Hindlimb muscle (tissue), 1 donor: ENCODE data around the gene SELENBP1. TPM values are rescaled to one million over a fixed set of nuclear protein-coding genes. Genes with fewer than 3 reads are reported as not detected.

Experiments
- DNase-seq: peaks from one replicate; pipeline ENCODE4 v3.0.0-alpha.2; 2013
- polyA plus RNA-seq: library from polyadenylated mRNA; unstranded; fragments of 120-200 nt; gene quantifications from one replicate; pipeline ENCODE4 v1.2.1, GENCODE V29; 2013; ENCODE audit not compliant: insufficient read length

Gene SELENBP1
- polyA plus RNA-seq, 1 donor, result 35.2 TPM

GRCh38 chr1:151343587-151343986 lies 28.9 kb downstream of the SELENBP1 start:
- no peak for DNase-seq

GRCh38 chr1:151342569-151342968 lies 29.9 kb downstream of the SELENBP1 start:
- DNase-seq, result no peak

- DNase-seq, result no peak
Observed at GRCh38 chr1:151342021-151342420, 30.5 kb downstream of the SELENBP1 start.

- DNase-seq, result peak; percentile 79
Observed at GRCh38 chr1:151340870-151341754, 31.4 kb downstream of the SELENBP1 start.

GRCh38 chr1:151336556-151336955 lies 35.9 kb downstream of the SELENBP1 start:
- no peak for DNase-seq

- DNase-seq, result no peak
Observed at GRCh38 chr1:151334822-151335221, 37.7 kb downstream of the SELENBP1 start.

GRCh38 chr1:151327903-151328674 lies 44.4 kb downstream of the SELENBP1 start:
- no peak for DNase-seq

GRCh38 chr1:151327223-151327902 lies 45.1 kb downstream of the SELENBP1 start, which contains the start of gene PI4KB:
Gene PI4KB (minus strand): TSS chr1:151327416. CDS start chr1:151316481, 10,935 bp downstream.
- peak; percentile 97 for DNase-seq

GRCh38 chr1:151326619-151327222 lies 45.8 kb downstream of the SELENBP1 start:
- DNase-seq, result peak; percentile 69

- DNase-seq, result no peak
Observed at GRCh38 chr1:151325646-151326429, 46.7 kb downstream of the SELENBP1 start.

- no peak for DNase-seq
Observed at GRCh38 chr1:151325231-151325630, 47.3 kb downstream of the SELENBP1 start.

GRCh38 chr1:151324390-151324930 lies 48.0 kb downstream of the SELENBP1 start:
- no peak for DNase-seq

- no peak for DNase-seq
Observed at GRCh38 chr1:151318975-151319374, 53.5 kb downstream of the SELENBP1 start.

- no peak for DNase-seq
Observed at GRCh38 chr1:151315565-151316235, 56.8 kb downstream of the SELENBP1 start.

Other genes with a start within 250 kb of the SELENBP1 start
- 120 TPM for gene SEMA6C, start 226.1 kb downstream of the SELENBP1 start, polyA plus RNA-seq
- gene TNFAIP8L2, start 216.1 kb downstream of the SELENBP1 start, polyA plus RNA-seq, result 2.5 TPM
- gene LYSMD1, start 206.8 kb downstream of the SELENBP1 start, polyA plus RNA-seq, result 12.2 TPM
- 36.7 TPM for gene SCNM1, start 206.6 kb downstream of the SELENBP1 start, polyA plus RNA-seq
- gene TMOD4, start 196.7 kb downstream of the SELENBP1 start, polyA plus RNA-seq, result 27.4 TPM
- 45.4 TPM for gene VPS72, start 182.5 kb downstream of the SELENBP1 start, polyA plus RNA-seq
- 43.5 TPM for gene PIP5K1A, start 174.2 kb downstream of the SELENBP1 start, polyA plus RNA-seq
- gene PSMD4, start 118.0 kb downstream of the SELENBP1 start, polyA plus RNA-seq, result 121 TPM
- 13.5 TPM for gene ZNF687, start 90.4 kb downstream of the SELENBP1 start, polyA plus RNA-seq
- 56.5 TPM for gene PI4KB, start 45.3 kb downstream of the SELENBP1 start, polyA plus RNA-seq
- gene RFX5, start 25.5 kb downstream of the SELENBP1 start, polyA plus RNA-seq, result 24.0 TPM
- 142 TPM for gene PSMB4, start 26.9 kb upstream of the SELENBP1 start, polyA plus RNA-seq
- 69.3 TPM for gene POGZ, start 86.8 kb upstream of the SELENBP1 start, polyA plus RNA-seq
- 0.58 TPM for gene CGN, start 138.7 kb upstream of the SELENBP1 start, polyA plus RNA-seq
- gene TUFT1, start 167.6 kb upstream of the SELENBP1 start, polyA plus RNA-seq, result 8.8 TPM
- gene SNX27, start 239.3 kb upstream of the SELENBP1 start, polyA plus RNA-seq, result 20.9 TPM